ENCODE results near the gene HOXC6. TPM values are rescaled to one million over a fixed set of nuclear protein-coding genes. Genes with fewer than 3 reads are reported as not detected.

The HOXC6 gene
- total RNA-seq, 2 experiments from 2014 or later, result not detected

DNA sequence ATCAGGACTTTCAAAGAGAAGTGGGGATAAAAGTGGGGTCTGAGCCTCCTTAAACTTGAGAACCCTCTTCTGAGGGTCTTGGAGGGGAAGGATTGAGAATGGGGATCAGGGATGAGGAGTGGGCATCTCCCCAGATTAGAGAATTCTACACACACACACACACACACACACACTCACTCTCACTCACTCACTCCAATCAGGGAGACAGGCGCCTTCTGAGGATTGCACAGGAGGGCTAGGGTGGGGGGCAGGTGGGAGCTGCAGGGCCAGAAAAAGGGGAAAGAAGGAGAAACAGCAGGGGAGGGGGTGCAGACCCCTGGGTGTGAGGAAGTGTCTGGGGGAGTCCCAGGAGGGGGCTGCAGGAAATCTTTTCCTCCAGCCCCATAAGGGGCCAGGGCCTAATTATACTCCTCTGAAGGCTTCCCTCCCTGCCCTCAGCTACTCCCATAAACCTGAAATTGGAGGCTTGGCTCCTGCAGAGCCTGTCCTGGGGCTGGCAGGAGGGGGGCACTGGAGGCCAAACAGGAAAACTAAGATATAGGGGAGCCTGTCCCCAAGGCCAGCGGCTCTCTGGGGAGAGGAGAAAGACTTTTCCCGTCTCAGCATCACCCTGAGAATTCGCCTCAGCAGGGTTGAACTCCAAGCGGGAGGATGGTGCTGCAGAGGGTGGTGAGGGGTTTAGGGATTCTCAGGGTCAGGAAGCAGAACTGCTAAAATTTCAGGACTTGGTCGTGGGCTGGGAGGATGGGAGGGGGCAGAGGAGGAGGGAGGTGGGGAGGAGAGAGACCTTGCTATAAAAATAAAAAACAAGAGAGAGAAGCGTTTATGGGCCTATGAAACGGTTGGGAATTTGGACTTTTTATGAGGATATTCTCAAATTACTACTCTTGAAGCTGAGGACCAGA is 26.7 kb upstream of the HOXC6 start:
- no peak overlapping the region for H3K27ac Mint-ChIP-seq
- no peak for DNase-seq
- no peak overlapping the region for H3K4me3 Mint-ChIP-seq
- ChIA-PET POLR2A (no interaction called here), CTCF (interaction anchor here (0.8 to 1.6 kb wide), 5 partner anchors 11 to 265 kb away, joined by 3 to 5 read pairs (median 3); partner anchors contain the start of gene HOXC10)
- H3K9me3 Mint-ChIP-seq, result no peaks in the 10 kb centered on the region
- H3K36me3 Mint-ChIP-seq (ENCODE audit: low read depth), result peaks cover 1% of the 10 kb centered on the region
- H3K27me3 Mint-ChIP-seq, result peaks cover 97% of the 10 kb centered on the region
- peaks cover 17% of the 10 kb centered on the region for H3K4me1 Mint-ChIP-seq

GRCh38 chr12:54002278-54002914 is 25.8 kb upstream of the HOXC6 start:
- Mint-ChIP-seq H3K27ac (no peak overlapping the region), H3K27me3 (peaks cover 97% of the 10 kb centered on the region), H3K4me1 (peaks cover 17% of the 10 kb centered on the region), H3K4me3 (no peak overlapping the region), H3K9me3 (no peaks in the 10 kb centered on the region), H3K36me3 (ENCODE audit: low read depth) (peaks cover 1% of the 10 kb centered on the region)
- DNase-seq, result no peak
- CTCF ChIA-PET, result interaction anchor here (1.0 to 1.4 kb wide), 2 partner anchors 12 to 17 kb away, joined by 3 to 4 read pairs; partner anchors contain the start of gene HOXC10
- POLR2A ChIA-PET, result no interaction called here

GRCh38 chr12:54002915-54003389 is 25.3 kb upstream of the HOXC6 start:
- Mint-ChIP-seq H3K27me3 (peaks cover 97% of the 10 kb centered on the region), H3K4me3 (no peak overlapping the region), H3K36me3 (ENCODE audit: low read depth) (peaks cover 1% of the 10 kb centered on the region), H3K4me1 (peaks cover 17% of the 10 kb centered on the region), H3K27ac (no peak overlapping the region), H3K9me3 (no peaks in the 10 kb centered on the region)
- no peak for DNase-seq
- CTCF ChIA-PET, result interaction anchor here (4.6 kb wide), 1 partner anchor 199 kb away, joined by 29 read pairs; no protein-coding TSS in a partner anchor
- POLR2A ChIA-PET, result no interaction called here

- Mint-ChIP-seq H3K4me1 (peaks cover 17% of the 10 kb centered on the region), H3K36me3 (ENCODE audit: low read depth) (peaks cover 1% of the 10 kb centered on the region), H3K9me3 (no peaks in the 10 kb centered on the region), H3K4me3 (no peak overlapping the region), H3K27ac (no peak overlapping the region), H3K27me3 (peaks cover 97% of the 10 kb centered on the region)
- CTCF ChIA-PET, result interaction anchor here (1.0 to 4.6 kb wide), 2 partner anchors 42 to 198 kb away, joined by 3 to 29 read pairs; no protein-coding TSS in a partner anchor
- POLR2A ChIA-PET, result no interaction called here
- no peak for DNase-seq
These were observed 24.6 kb upstream of the HOXC6 start for GRCh38 chr12:54003625-54004024.

DNA sequence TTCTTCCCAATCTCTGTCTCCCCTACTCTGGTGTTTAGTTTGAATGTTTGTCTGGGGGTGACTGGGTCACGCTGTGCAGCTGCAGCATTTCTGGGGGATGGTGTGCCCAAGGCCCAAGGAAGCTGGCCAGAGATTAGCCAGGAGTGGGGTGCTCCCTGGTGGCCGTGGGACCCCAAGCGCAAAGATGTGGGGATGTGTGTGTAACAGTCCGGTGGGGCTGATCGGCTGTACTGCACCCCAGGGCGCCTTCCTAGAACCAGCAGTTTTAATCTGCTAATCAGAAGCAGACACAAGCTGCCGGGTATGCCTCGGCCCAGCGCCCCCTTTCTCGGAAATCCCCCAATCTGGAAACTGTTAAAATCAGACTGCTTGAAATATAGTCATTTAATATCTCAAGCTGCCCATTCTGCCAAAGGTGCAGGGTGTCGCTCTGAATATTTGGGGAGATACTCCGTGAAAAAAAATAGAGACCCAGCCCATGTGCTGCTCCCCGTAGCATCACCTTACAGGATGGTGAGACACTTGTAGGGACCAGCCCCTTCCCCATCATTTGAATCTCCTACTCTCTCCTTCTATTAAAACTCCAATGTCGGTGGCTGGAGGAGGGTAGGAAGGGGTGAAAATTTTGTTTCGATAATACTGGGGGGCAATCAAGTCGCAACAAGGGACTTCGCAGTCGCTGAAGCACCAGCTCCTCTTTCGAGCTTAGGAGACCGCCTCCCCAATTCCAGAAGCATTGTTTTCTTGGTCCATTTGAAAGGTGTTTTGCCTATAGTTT is 24.0 kb upstream of the HOXC6 start:
- H3K9me3 Mint-ChIP-seq, result no peaks in the 10 kb centered on the region
- H3K4me3 Mint-ChIP-seq, result no peak overlapping the region
- ChIA-PET CTCF (interaction anchor here (1.0 to 4.6 kb wide), 3 partner anchors 43 to 198 kb away, joined by 3 to 33 read pairs (median 29); partner anchors contain the start of gene SMUG1), POLR2A (no interaction called here)
- no peak for DNase-seq
- H3K27ac Mint-ChIP-seq, result no peak overlapping the region
- H3K27me3 Mint-ChIP-seq, result peaks cover 95% of the 10 kb centered on the region
- H3K4me1 Mint-ChIP-seq, result peaks cover 18% of the 10 kb centered on the region
- H3K36me3 Mint-ChIP-seq (ENCODE audit: low read depth), result peaks cover 1% of the 10 kb centered on the region

- CTCF ChIA-PET, result interaction anchor here (0.8 to 4.6 kb wide), 8 partner anchors 12 to 205 kb away, joined by 3 to 33 read pairs (median 6); partner anchors contain the start of genes HOXC5 and SMUG1
- POLR2A ChIA-PET, result no interaction called here
- Mint-ChIP-seq H3K27ac (no peak overlapping the region), H3K27me3 (peaks cover 95% of the 10 kb centered on the region), H3K4me3 (no peak overlapping the region), H3K9me3 (no peaks in the 10 kb centered on the region), H3K4me1 (peaks cover 24% of the 10 kb centered on the region), H3K36me3 (ENCODE audit: low read depth) (peaks cover 1% of the 10 kb centered on the region)
- DNase-seq, result no peak
These were observed 23.3 kb upstream of the HOXC6 start for GRCh38 chr12:54004841-54005530.

- Mint-ChIP-seq H3K27me3 (peaks cover 96% of the 10 kb centered on the region), H3K27ac (no peak overlapping the region), H3K36me3 (ENCODE audit: low read depth) (peaks cover 1% of the 10 kb centered on the region), H3K4me3 (no peak overlapping the region), H3K4me1 (peaks cover 24% of the 10 kb centered on the region), H3K9me3 (no peaks in the 10 kb centered on the region)
- DNase-seq, result no peak
- CTCF ChIA-PET, result interaction anchor here (0.6 to 4.6 kb wide), 21 partner anchors 12 to 210 kb away, joined by 3 to 33 read pairs (median 4); partner anchors contain the start of genes HOXC10, HOXC5 and SMUG1
- POLR2A ChIA-PET, result no interaction called here
These were observed 22.7 kb upstream of the HOXC6 start for GRCh38 chr12:54005531-54005852.

DNA sequence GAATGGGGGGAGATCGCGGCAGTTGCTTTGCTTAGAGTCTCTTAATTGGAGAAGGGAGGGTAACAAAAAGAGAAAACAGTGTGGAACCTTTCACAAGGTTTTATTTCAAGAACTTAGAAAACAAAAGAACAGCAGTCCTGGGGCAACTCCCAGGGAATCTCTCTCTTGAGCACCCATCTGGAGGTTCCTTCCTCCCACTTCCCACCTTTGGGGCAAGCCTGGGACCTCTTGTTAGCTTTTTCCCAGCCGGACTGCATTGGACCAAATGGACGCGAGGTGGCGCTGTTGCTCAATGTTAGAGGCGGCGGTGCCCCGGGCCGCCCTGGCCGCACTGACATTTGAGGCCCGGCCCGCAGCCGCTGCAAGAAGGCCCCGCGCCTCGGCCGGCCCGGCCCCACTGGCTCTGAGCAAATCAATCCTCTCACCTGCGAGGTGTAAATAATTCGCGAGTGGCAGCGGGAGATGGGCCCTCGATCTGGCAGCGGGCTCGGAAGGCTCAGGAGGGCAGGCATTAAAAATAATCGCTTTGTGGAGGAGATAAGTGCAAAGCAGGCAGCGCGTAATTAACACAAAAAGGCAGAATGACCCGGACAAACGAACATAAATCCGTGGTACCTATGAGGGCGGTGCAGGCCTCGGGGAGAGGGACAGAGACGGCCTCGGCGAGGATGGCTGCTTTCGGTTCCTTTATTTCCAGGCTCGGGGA is 22.2 kb upstream of the HOXC6 start:
- peaks cover 24% of the 10 kb centered on the region for H3K4me1 Mint-ChIP-seq
- H3K27me3 Mint-ChIP-seq, result peaks cover 94% of the 10 kb centered on the region
- H3K36me3 Mint-ChIP-seq (ENCODE audit: low read depth), result peaks cover 1% of the 10 kb centered on the region
- peak overlapping the region; percentile 67 for H3K4me3 Mint-ChIP-seq
- peak; percentile 84 for DNase-seq
- H3K9me3 Mint-ChIP-seq, result no peaks in the 10 kb centered on the region
- CTCF ChIA-PET, result interaction anchor here (0.6 to 4.6 kb wide), 24 partner anchors 8 to 209 kb away, joined by 3 to 33 read pairs (median 4); partner anchors contain the start of genes HOXC10, HOXC5 and SMUG1
- POLR2A ChIA-PET, result no interaction called here
- H3K27ac Mint-ChIP-seq, result no peak overlapping the region

DNA sequence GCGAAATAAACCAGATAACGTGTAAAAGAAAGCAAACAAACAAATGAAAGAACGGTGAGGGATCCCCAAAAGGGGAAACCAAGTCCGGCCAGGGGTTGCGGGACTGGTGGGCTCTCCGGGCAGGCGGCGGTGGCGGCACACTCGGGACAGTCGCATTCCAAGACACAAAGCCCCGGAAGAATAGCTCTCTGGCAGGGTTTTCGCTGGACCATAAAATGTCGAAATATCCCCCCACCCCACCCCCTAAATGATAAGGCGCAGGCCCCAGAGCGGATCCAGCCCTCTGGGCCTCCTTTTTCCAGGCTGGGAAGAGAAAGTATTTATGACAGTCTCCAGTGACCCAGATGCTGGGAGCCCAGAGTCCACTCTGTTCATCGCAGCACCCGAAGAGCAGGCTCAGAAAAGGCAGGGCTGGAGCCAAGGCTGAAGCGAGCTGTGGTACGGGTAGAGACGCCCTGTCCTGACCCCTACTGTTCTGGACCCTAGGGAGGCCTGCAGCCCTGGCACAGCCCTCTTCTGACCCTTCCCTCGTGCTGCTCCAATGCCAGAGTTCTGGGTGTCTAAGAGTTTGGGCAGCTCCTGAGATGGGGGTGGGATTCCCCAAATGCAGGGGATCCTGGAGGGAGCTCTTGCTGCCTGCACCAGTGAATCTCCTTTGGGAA is 21.6 kb upstream of the HOXC6 start:
- POLR2A ChIA-PET, result no interaction called here
- Mint-ChIP-seq H3K27me3 (peaks cover 94% of the 10 kb centered on the region), H3K27ac (no peak overlapping the region)

GRCh38 chr12:54007538-54008259 is 20.5 kb upstream of the HOXC6 start:
- POLR2A ChIA-PET, result no interaction called here
- Mint-ChIP-seq H3K27ac (no peak overlapping the region), H3K4me3 (no peak overlapping the region)

More for the DNA sequence above, 21.6 kb upstream of the HOXC6 start:
- peaks cover 1% of the 10 kb centered on the region for H3K36me3 Mint-ChIP-seq (ENCODE audit: low read depth)
- no peaks in the 10 kb centered on the region for H3K9me3 Mint-ChIP-seq
- DNase-seq, result no peak
- CTCF ChIA-PET, result interaction anchor here (0.6 to 4.6 kb wide), 15 partner anchors 8 to 208 kb away, joined by 3 to 33 read pairs (median 5); partner anchors contain the start of genes HOXC5 and SMUG1
- H3K4me1 Mint-ChIP-seq, result peaks cover 26% of the 10 kb centered on the region
- peak overlapping the region; percentile 67 for H3K4me3 Mint-ChIP-seq

More at GRCh38 chr12:54007538-54008259, 20.5 kb upstream of the HOXC6 start:
- Mint-ChIP-seq H3K9me3 (no peaks in the 10 kb centered on the region), H3K27me3 (peaks cover 94% of the 10 kb centered on the region), H3K4me1 (peaks cover 23% of the 10 kb centered on the region), H3K36me3 (ENCODE audit: low read depth) (peaks cover 1% of the 10 kb centered on the region)
- DNase-seq, result no peak
- CTCF ChIA-PET, result interaction anchor here (0.6 to 4.6 kb wide), 10 partner anchors 16 to 200 kb away, joined by 3 to 33 read pairs (median 7); partner anchors contain the start of genes HOXC10, HOXC5 and SMUG1
